ENCODE measurements around the gene LAMA2.

DNA sequence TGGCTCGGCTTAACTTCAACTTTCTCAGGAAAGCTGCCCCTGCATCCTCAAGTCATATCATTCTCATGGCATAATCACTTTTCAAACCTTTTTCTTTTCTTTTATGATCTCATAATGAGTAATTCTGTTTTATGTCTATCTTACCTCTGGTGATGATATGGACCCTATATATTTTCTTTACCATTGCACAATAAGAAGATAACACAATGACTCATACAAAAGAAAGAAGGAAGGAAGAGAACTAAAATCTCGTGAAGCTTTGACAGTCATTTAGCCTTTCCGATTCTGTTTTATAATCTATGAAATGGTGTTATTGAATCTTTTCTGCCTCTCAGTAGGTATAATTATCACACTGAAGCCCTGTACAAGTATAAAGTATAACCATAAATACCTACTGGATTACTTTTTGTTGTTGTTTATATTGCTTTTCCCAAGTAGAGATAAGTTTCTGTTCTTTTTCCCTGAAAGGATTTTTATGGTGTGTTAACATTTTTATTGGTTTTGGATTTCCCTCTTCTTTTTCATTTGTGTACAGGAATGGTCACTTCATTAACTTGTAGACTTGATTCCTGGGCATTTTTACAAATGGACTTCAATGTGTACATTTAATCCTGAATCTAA, 300.9 kb downstream of the LAMA2 start:
- TF ChIP-seq, protein P1, sequence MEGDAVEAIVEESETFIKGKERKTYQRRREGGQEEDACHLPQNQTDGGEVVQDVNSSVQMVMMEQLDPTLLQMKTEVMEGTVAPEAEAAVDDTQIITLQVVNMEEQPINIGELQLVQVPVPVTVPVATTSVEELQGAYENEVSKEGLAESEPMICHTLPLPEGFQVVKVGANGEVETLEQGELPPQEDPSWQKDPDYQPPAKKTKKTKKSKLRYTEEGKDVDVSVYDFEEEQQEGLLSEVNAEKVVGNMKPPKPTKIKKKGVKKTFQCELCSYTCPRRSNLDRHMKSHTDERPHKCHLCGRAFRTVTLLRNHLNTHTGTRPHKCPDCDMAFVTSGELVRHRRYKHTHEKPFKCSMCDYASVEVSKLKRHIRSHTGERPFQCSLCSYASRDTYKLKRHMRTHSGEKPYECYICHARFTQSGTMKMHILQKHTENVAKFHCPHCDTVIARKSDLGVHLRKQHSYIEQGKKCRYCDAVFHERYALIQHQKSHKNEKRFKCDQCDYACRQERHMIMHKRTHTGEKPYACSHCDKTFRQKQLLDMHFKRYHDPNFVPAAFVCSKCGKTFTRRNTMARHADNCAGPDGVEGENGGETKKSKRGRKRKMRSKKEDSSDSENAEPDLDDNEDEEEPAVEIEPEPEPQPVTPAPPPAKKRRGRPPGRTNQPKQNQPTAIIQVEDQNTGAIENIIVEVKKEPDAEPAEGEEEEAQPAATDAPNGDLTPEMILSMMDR (conservative IDR thresholded peaks at IDR 0.05; ENCODE audit: low read length), result no peak
- TF ChIP-seq EZH2phosphoT487 (IDR thresholded peaks at IDR 0.05; ENCODE audit: borderline replicate concordance), result no peak
